Measurements from ENCODE around the gene PTPRT. TPM values are rescaled to one million over a fixed set of nuclear protein-coding genes. Genes with fewer than 3 reads are reported as not detected.

The PTPRT gene
- total RNA-seq, 4 donors from 2014 or later = under 0.01 to 0.64 (median 0.40) TPM

DNA sequence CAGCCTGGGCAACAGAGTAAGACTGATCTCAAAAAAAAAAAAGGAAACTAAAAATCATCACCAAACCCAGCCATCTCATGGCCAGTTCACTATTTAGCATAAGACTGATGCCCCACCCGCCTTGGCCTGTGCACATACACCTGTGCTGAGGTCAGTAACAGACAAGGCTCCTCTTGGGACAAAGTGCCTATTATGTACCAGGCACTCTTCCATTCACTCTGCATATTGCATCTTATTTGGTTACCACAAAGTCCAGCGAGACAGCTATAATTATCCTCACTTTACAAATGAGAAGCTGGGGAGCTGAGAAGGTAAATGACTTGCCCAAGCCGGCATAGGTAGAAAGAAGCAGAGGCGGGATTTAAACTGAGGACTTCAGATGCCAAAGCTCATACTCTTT is 3.8 kb downstream of the PTPRT start:
- TF ChIP-seq POLR2AphosphoS5 (IDR thresholded peaks at IDR 0.05) = no peak
- no peak overlapping the region for H3K4me3 ChIP-seq
- no peaks in the 10 kb centered on the region for H3K36me3 ChIP-seq
- intact Hi-C loops (cut with DNase I; ENCODE audit: low total_unique reads) (loop anchor here (2.0 kb wide), 1 partner anchor 1447 kb away; no protein-coding TSS in a partner anchor), in situ Hi-C loops (cut with MboI; ENCODE audit: low pct_ligation_motif_present in 1 of 4, low pct_unique_long_range_greater_than_20kb in 1 of 4, low sequenced_read_pairs in 3 of 4) (loop anchor here (10.0 to 25.0 kb wide), 6 partner anchors 99 to 1449 kb away; no protein-coding TSS in a partner anchor)
- peaks cover 35% of the 10 kb centered on the region for H3K27me3 ChIP-seq
- peaks cover 0 to 6% (median 3%) of the 10 kb centered on the region in 4 donors for H3K4me1 ChIP-seq
- H3K9me3 ChIP-seq = no peaks in the 10 kb centered on the region
- no peak overlapping the region for H3K27ac ChIP-seq
- 37 to 75% methylated on average over 2 to 4 of the region's 4 CpGs for WGBS, 2 donors (ENCODE audit: low coverage in 1 of 2)
- no peak for DNase-seq

GRCh38 chr20:43183536-43184070 is 6.1 kb downstream of the PTPRT start:
- in situ Hi-C loops (cut with MboI; ENCODE audit: low pct_ligation_motif_present in 1 of 4, low pct_unique_long_range_greater_than_20kb in 1 of 4, low sequenced_read_pairs in 3 of 4) (loop anchor here (10.0 to 25.0 kb wide), 6 partner anchors 96 to 1446 kb away; no protein-coding TSS in a partner anchor), intact Hi-C loops (cut with DNase I; ENCODE audit: low total_unique reads) (no loop called here)
- 25 to 28% methylated on average over 5 of the region's 5 CpGs for WGBS, 2 donors (ENCODE audit: low coverage in 1 of 2)

DNA sequence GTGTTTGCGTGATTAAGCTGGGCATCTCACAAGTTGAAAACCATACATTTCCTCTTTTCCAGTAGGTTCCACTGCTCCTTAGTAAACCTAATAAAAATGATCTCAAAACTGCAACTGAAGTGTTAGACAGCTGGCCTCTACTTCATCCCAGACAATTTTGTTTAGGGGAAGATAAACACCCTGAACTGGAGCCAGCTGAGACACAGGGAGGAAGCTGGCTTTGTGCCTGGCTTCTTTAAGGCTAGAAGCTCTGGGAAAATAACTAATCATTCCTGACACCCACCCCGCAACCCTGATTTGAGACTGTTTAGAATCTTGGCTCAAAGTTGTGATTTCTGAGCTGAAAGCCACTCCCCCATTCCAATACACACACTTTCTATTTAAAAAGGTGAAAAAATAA is 11.6 kb downstream of the PTPRT start:
- Histone ChIP-seq H3K4me3 (no peak overlapping the region), H3K27me3 (no peaks in the 10 kb centered on the region), H3K4me1 (no peaks in the 10 kb centered on the region), H3K27ac (no peak overlapping the region), H3K9me3 (no peaks in the 10 kb centered on the region), H3K36me3 (no peaks in the 10 kb centered on the region)
- DNase-seq = no peak
- TF ChIP-seq CTCF (IDR thresholded peaks at IDR 0.05) = no peak
- TF ChIP-seq POLR2A (IDR thresholded peaks at IDR 0.05) = no peak
- no peak for TF ChIP-seq EP300 (IDR thresholded peaks at IDR 0.05; ENCODE audit: low read depth)
- no peak for TF ChIP-seq POLR2AphosphoS5 (IDR thresholded peaks at IDR 0.05)
- intact Hi-C loops (cut with DNase I; ENCODE audit: low total_unique reads) = no loop called here
- in situ Hi-C loops (cut with MboI; ENCODE audit: low pct_ligation_motif_present in 1 of 4, low pct_unique_long_range_greater_than_20kb in 1 of 4, low sequenced_read_pairs in 3 of 4) = loop anchor here (25.0 kb wide), 5 partner anchors 91 to 1441 kb away; no protein-coding TSS in a partner anchor
- 33 to 50% methylated on average over 1 to 2 of the region's 2 CpGs for WGBS, 2 donors (ENCODE audit: low coverage in 1 of 2)

More at GRCh38 chr20:43183536-43184070, 6.1 kb downstream of the PTPRT start:
- Histone ChIP-seq H3K27ac (no peak overlapping the region), H3K4me3 (no peak overlapping the region), H3K36me3 (no peaks in the 10 kb centered on the region), H3K27me3 (peaks cover 15% of the 10 kb centered on the region), H3K9me3 (no peaks in the 10 kb centered on the region), H3K4me1 (no peaks in the 10 kb centered on the region)
- TF ChIP-seq EP300 (IDR thresholded peaks at IDR 0.05; ENCODE audit: low read depth) (no peak), CTCF (IDR thresholded peaks at IDR 0.05) (no peak), POLR2AphosphoS5 (IDR thresholded peaks at IDR 0.05) (no peak), POLR2A (IDR thresholded peaks at IDR 0.05) (no peak)
- no peak for DNase-seq

DNA sequence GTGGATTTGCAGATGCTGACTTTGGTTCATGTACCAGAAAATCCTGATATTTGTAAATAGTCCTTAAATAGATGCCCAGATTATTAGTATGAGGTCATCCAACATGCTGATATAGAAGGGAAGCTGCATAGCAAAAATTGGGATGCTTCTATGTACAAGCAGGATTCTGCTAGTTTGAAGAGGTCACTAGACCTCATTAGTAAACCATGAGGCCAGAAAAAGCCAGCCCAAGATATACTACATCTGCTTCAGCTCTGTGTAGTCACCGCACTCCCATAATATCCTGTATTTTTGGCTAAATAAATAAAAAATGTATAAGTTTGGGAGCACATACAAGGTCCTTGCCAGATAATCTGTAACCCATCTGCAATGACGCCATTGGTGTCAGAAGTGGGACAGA is 13.0 kb downstream of the PTPRT start:
- H3K9me3 ChIP-seq = no peaks in the 10 kb centered on the region
- H3K4me3 ChIP-seq = no peak overlapping the region
- WGBS, 2 donors (ENCODE audit: low coverage in 1 of 2) = 74 to 80% methylated on average over 1 to 2 of the region's 2 CpGs
- in situ Hi-C loops (cut with MboI; ENCODE audit: low pct_ligation_motif_present in 1 of 4, low pct_unique_long_range_greater_than_20kb in 1 of 4, low sequenced_read_pairs in 3 of 4) = loop anchor here (25.0 kb wide), 5 partner anchors 89 to 1439 kb away; no protein-coding TSS in a partner anchor
- intact Hi-C loops (cut with DNase I; ENCODE audit: low total_unique reads) = no loop called here
- no peaks in the 10 kb centered on the region for H3K4me1 ChIP-seq
- no peaks in the 10 kb centered on the region for H3K36me3 ChIP-seq
- TF ChIP-seq EP300 (IDR thresholded peaks at IDR 0.05; ENCODE audit: low read depth) (no peak), POLR2AphosphoS5 (IDR thresholded peaks at IDR 0.05) (no peak), POLR2A (IDR thresholded peaks at IDR 0.05) (no peak), CTCF (IDR thresholded peaks at IDR 0.05) (no peak)
- H3K27me3 ChIP-seq = no peaks in the 10 kb centered on the region
- DNase-seq = no peak
- H3K27ac ChIP-seq = no peak overlapping the region

Measured in transverse colon (tissue), 4 donors.